Kidney epithelial cell (primary cell): ENCODE data around the gene SIK3. TPM values are rescaled to one million over a fixed set of nuclear protein-coding genes. Genes with fewer than 3 reads are reported as not detected.
"Not testable (repeated sequence)": the region's sequence is repeated elsewhere in the genome, so short reads cannot be mapped to it uniquely, and the experiment has no call there.

Experiments used
- DNase-seq: peaks from one replicate; pipeline ENCODE4 v3.0.0-alpha.2; 2010; ENCODE audit warnings: low read depth
- H3K27me3 ChIP-seq: 2 replicates; pipeline ENCODE4 v1.6.0; 2011; ENCODE audit warnings: low read length; ENCODE audit not compliant: control insufficient read depth, insufficient read depth
- H3K36me3 ChIP-seq: 2 replicates; pipeline ENCODE4 v1.5.1; 2011; ENCODE audit warnings: low read length; ENCODE audit not compliant: control insufficient read depth, insufficient read depth
- H3K4me3 ChIP-seq: 2 replicates; pipeline ENCODE4 v1.5.1; 2011; ENCODE audit warnings: low read depth, mild to moderate bottlenecking, control low read depth, low read length
- CTCF ChIP-seq: IDR thresholded peaks from 2 replicates; pipeline ENCODE4 v1.5.1; 2011; ENCODE audit warnings: mild to moderate bottlenecking, moderate library complexity, low read length, control low read depth, inconsistent platforms; ENCODE audit not compliant: insufficient read depth, poor library complexity, severe bottlenecking
- total RNA-seq: library from RNA; depleted of rRNA; stranded (reverse); fragments of >200 nt; gene quantifications from 2 replicates; pipeline ENCODE4 v1.2.3, GENCODE V29; 2015

Gene SIK3
- total RNA-seq, 1 donor from 2014 or later = 12.9 TPM

- no peaks in the 10 kb centered on the region for H3K36me3 ChIP-seq
- H3K27me3 ChIP-seq = no peaks in the 10 kb centered on the region
- no peak for TF ChIP-seq CTCF
- H3K4me3 ChIP-seq = peak overlapping the region; percentile 87
- no peak for DNase-seq
These were observed 45.2 kb upstream of the SIK3 start for GRCh38 chr11:117143390-117143789.

GRCh38 chr11:117137223-117138086 is 39.2 kb upstream of the SIK3 start:
- not testable (repeated sequence) for H3K4me3 ChIP-seq, DNase-seq, H3K36me3 ChIP-seq, H3K27me3 ChIP-seq

- DNase-seq, H3K36me3 ChIP-seq, H3K4me3 ChIP-seq, H3K27me3 ChIP-seq: not testable (repeated sequence)
These were observed 36.8 kb upstream of the SIK3 start for GRCh38 chr11:117134979-117135378.

GRCh38 chr11:117134431-117134830 is 36.2 kb upstream of the SIK3 start:
- no peak for DNase-seq
- no peak for TF ChIP-seq CTCF
- H3K27me3 ChIP-seq = no peaks in the 10 kb centered on the region
- H3K4me3 ChIP-seq = no peak overlapping the region
- H3K36me3 ChIP-seq = no peaks in the 10 kb centered on the region

GRCh38 chr11:117130879-117131278 is 32.7 kb upstream of the SIK3 start:
- no peak for TF ChIP-seq CTCF
- H3K27me3 ChIP-seq = peaks cover 3% of the 10 kb centered on the region
- no peaks in the 10 kb centered on the region for H3K36me3 ChIP-seq
- H3K4me3 ChIP-seq = no peak overlapping the region
- no peak for DNase-seq

GRCh38 chr11:117130396-117130795 is 32.2 kb upstream of the SIK3 start:
- not testable (repeated sequence) for H3K4me3 ChIP-seq, DNase-seq, H3K27me3 ChIP-seq, H3K36me3 ChIP-seq

GRCh38 chr11:117128289-117128688 is 30.1 kb upstream of the SIK3 start:
- no peak for TF ChIP-seq CTCF
- Histone ChIP-seq H3K4me3 (no peak overlapping the region), H3K27me3 (peaks cover 3% of the 10 kb centered on the region), H3K36me3 (no peaks in the 10 kb centered on the region)
- DNase-seq = no peak
